Stomach (tissue), 4 donors: ENCODE data around the gene TUBGCP3.

Experiments used
- CTCF ChIP-seq, 7 experiments: fragments of 450-650 bp in 4 of 7; fragments of 200-600 bp in 3 of 7; sonication (generic) in 3 of 7; IDR thresholded peaks; one replicate each; pipeline ENCODE4 v1.5.1; 2016 to 2019; ENCODE audit warnings: antibody characterized with exemption in 7 of 7, control low read depth in 2 of 7, mild to moderate bottlenecking in 1 of 7
- EP300 ChIP-seq: sonication (generic); formaldehyde crosslinking; IDR thresholded peaks from one replicate; pipeline ENCODE4 v1.6.1; 2017; ENCODE audit warnings: antibody characterized with exemption
- POLR2A ChIP-seq, 4 donors: fragments of 450-650 bp; IDR thresholded peaks; one replicate each; pipeline ENCODE4 v1.6.1; 2016; ENCODE audit warnings: antibody characterized with exemption in 4 of 4, control low read depth in 2 of 4, mild to moderate bottlenecking in 1 of 4, moderate library complexity in 1 of 4

DNA sequence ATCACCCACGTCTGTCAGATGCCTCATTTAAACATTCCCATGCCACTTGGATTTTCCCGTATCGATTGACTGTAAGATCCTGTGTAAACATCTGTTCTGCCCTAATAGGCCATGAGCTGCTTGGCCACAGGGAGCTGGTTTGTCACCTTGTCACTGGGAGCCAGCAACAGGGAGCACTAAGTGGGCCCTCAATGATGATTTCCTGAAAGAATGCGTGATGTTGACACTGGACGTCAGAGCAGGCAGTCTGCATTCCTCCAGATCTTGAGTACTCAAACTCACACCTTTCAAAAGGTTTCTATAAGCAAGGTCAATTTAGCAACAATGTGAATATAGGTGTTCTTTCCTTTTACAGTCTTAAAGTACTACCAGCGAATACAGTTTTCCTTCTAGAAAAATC is 78.8 kb downstream of the TUBGCP3 start:
- no peak for TF ChIP-seq POLR2A (IDR thresholded peaks at IDR 0.05)
- TF ChIP-seq CTCF (IDR thresholded peaks at IDR 0.05), result no peak
- TF ChIP-seq EP300, result no peak
